Neural crest cell (in vitro differentiated cells): ENCODE data around the gene WFDC12. TPM values are rescaled to one million over a fixed set of nuclear protein-coding genes. Genes with fewer than 3 reads are reported as not detected.

Source experiments
- DNase-seq: peaks from one replicate; pipeline ENCODE4 v3.0.0; 2021; ENCODE audit warnings: low read depth, mixed read lengths, low spot score
- H3K27ac Mint-ChIP-seq: one replicate; pipeline ENCODE4 v1.8.0; 2021; ENCODE audit warnings: mild to moderate bottlenecking, mixed read lengths; ENCODE audit not compliant: unreplicated experiment
- H3K27me3 Mint-ChIP-seq: 2 replicates; pipeline ENCODE4 v1.8.0; 2021; ENCODE audit warnings: low read depth, mild to moderate bottlenecking, mixed read lengths
- H3K36me3 Mint-ChIP-seq: 2 replicates; pipeline ENCODE4 v1.8.0; 2021; ENCODE audit warnings: low read depth, mild to moderate bottlenecking, mixed read lengths
- H3K4me1 Mint-ChIP-seq: 2 replicates; pipeline ENCODE4 v1.8.0; 2021; ENCODE audit warnings: mixed read lengths
- H3K4me3 Mint-ChIP-seq: one replicate; pipeline ENCODE4 v1.8.0; 2021; ENCODE audit warnings: mild to moderate bottlenecking, mixed read lengths
- H3K9me3 Mint-ChIP-seq: 2 replicates; pipeline ENCODE4 v1.8.0; 2021; ENCODE audit warnings: mixed read lengths
- total RNA-seq: library from RNA; stranded (reverse); gene quantifications from 2 replicates; pipeline ENCODE4 v1.2.1, GENCODE V29; 2021
- TF ChIP-seq, protein P1 (sequence below): fragments of 200-600 bp; sonication (generic); conservative IDR thresholded peaks from 2 replicates; pipeline ENCODE4 v1.5.0; 2021; ENCODE audit warnings: antibody characterized with exemption, mild to moderate bottlenecking

Gene WFDC12
- total RNA-seq, 1 donor from 2014 or later: not detected

DNA sequence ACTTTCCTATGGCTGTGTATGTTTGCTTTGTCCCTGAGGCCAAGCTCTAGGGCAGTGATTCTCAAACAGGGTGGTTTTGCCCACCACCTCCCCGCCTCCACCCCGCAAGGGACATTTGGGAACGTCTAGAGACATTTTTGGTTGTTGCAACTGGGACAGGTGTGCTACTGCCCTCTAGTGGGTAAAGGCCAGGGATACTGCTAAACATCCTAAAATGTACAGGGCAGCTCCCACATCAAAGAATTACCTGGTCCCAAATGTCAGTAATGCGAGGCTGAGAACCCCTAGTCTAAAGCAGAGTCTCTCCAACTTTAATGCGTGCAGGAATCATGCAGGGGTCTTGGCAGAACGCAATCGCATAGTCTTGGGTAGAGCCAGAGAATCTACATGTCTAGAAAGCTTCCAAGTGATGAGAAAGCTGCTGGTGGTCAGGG, 28.4 kb downstream of the WFDC12 start:
- Mint-ChIP-seq H3K4me1 (peaks cover under 1% of the 10 kb centered on the region), H3K9me3 (no peaks in the 10 kb centered on the region), H3K36me3 (no peaks in the 10 kb centered on the region), H3K4me3 (no peak overlapping the region), H3K27ac (no peak overlapping the region), H3K27me3 (peaks cover 42% of the 10 kb centered on the region)
- TF ChIP-seq, protein P1, sequence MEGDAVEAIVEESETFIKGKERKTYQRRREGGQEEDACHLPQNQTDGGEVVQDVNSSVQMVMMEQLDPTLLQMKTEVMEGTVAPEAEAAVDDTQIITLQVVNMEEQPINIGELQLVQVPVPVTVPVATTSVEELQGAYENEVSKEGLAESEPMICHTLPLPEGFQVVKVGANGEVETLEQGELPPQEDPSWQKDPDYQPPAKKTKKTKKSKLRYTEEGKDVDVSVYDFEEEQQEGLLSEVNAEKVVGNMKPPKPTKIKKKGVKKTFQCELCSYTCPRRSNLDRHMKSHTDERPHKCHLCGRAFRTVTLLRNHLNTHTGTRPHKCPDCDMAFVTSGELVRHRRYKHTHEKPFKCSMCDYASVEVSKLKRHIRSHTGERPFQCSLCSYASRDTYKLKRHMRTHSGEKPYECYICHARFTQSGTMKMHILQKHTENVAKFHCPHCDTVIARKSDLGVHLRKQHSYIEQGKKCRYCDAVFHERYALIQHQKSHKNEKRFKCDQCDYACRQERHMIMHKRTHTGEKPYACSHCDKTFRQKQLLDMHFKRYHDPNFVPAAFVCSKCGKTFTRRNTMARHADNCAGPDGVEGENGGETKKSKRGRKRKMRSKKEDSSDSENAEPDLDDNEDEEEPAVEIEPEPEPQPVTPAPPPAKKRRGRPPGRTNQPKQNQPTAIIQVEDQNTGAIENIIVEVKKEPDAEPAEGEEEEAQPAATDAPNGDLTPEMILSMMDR: peak; percentile 80
- peak; percentile 50 for DNase-seq

GRCh38 chr20:45094864-45095574, 29.2 kb downstream of the WFDC12 start:
- TF ChIP-seq, protein P1: no peak
- Mint-ChIP-seq H3K9me3 (no peaks in the 10 kb centered on the region), H3K4me1 (no peaks in the 10 kb centered on the region), H3K4me3 (no peak overlapping the region), H3K27me3 (peaks cover 35% of the 10 kb centered on the region), H3K36me3 (no peaks in the 10 kb centered on the region), H3K27ac (no peak overlapping the region)
- DNase-seq: no peak

DNA sequence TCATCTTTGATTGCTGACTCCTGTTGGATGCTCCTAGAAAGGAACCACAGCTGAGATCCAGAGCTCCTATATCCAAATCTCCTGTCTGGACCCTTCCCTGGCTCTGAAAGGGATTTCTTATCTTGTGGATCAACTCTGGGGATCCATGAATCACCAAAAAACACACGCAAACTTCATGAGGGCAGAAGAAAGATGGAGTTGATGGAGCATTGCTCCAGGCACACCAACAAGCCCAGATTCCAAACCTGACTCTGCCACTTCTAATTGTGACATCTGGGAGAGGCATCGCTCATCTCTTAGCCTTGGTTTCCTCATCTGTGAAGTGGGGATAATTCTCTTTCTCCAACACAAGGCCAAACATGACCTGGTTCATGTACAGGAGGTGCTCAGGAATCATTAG, 30.1 kb downstream of the WFDC12 start:
- H3K36me3 Mint-ChIP-seq: no peaks in the 10 kb centered on the region
- DNase-seq: no peak
- no peak overlapping the region for H3K4me3 Mint-ChIP-seq
- no peaks in the 10 kb centered on the region for H3K9me3 Mint-ChIP-seq
- H3K27ac Mint-ChIP-seq: no peak overlapping the region
- no peaks in the 10 kb centered on the region for H3K4me1 Mint-ChIP-seq
- peaks cover 27% of the 10 kb centered on the region for H3K27me3 Mint-ChIP-seq
- TF ChIP-seq, protein P1: no peak

DNA sequence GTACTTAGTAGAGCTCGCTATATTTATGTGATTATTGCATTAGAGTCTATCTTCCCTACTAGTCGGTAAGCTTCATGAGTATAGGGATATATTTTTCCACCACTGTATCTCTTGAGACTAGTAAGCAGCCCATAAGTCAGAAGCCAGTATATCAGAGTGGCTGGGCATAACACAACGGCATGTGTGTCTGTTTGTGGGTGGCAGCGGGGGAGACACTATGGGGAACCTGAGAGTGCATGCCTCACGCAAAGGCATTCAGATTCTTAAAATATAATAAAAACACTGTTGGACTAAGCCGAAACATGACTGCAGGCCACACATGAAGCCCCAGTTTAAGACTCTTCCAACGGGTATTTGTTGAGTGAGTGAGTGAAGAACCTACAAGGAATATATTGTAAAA, 31.4 kb downstream of the WFDC12 start:
- Mint-ChIP-seq H3K36me3 (no peaks in the 10 kb centered on the region), H3K9me3 (no peaks in the 10 kb centered on the region), H3K4me3 (no peak overlapping the region), H3K4me1 (no peaks in the 10 kb centered on the region), H3K27me3 (peaks cover 19% of the 10 kb centered on the region), H3K27ac (no peak overlapping the region)
- no peak for DNase-seq
- TF ChIP-seq, protein P1: no peak

- TF ChIP-seq, protein P1: no peak
- Mint-ChIP-seq H3K9me3 (no peaks in the 10 kb centered on the region), H3K4me1 (no peaks in the 10 kb centered on the region), H3K4me3 (no peak overlapping the region), H3K27me3 (peaks cover 6% of the 10 kb centered on the region), H3K36me3 (peaks cover 3% of the 10 kb centered on the region), H3K27ac (no peak overlapping the region)
- DNase-seq: no peak
These were observed 32.9 kb downstream of the WFDC12 start for GRCh38 chr20:45091366-45091765.
